Activated CD8-positive, alpha-beta memory T cell treated with anti-CD3 and anti-CD28 coated beads, Interleukin-2, amount 50 U/mL, for 24 hours (primary cell): ENCODE results near the gene P4HA3.
"Not testable (repeated sequence)": the region's sequence is repeated elsewhere in the genome, so short reads cannot be mapped to it uniquely, and the experiment has no call there.

ENCODE experiments used
- DNase-seq: peaks from one replicate; pipeline ENCODE4 v3.0.0-alpha.2; 2020; ENCODE audit errors: extremely low read depth

The P4HA3 gene

DNA sequence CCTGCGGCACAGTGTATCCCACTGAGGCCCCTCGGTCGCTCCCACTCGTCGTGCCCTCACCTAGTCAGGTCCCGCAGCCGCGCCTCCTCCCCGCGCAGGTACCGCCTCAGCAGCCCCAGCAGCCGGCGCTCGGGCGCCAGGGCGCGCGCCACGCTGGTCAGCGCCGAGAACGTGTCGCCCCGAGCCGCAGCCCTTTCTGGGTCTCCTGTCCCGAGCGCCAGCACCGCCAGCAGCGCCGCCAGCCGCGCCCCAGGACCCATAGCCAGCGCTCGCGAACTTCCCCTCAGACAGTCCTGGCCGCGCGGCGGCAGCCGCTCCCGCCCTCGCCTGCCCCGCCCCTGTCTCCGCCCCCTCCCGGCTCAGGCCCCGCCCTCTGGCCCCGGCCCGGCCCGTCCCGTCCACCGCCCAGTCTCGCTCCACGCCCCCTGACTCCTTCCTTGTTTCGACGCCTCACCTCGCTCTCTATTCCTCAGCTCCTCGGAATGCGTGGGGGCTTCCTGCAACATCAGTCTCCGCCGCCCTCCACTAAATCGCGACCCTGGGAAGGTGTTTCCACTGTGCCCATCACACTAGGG is at the start of gene P4HA3:
Gene P4HA3 (minus strand): TSS at position 289 of the 575 bp plus-strand sequence. CDS start 29 bp downstream, at position 260.
- no peak for DNase-seq

- no peak for DNase-seq
Measured at GRCh38 chr11:74357449-74357848, 46.0 kb upstream of the P4HA3 start.

DNA sequence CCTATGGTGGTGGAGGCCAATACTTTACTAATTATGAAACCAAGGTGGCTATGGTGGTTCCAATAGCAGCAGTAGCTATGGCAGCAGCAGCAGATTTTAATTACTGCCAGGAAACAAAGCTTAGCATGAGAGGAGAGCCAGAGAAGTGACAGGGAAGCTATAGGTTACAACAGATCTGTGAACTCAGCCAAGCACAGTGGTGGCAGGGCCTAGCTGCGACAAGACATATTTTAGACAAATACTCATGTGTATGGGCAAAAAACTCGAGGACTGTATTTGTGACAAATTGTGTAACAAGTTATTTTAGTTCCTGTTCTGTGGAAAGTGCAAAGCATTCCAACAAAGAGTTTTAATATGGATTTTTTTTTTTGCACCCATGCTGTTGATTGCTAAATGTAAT is 44.2 kb upstream of the P4HA3 start:
- DNase-seq: no peak

- DNase-seq: no peak
Measured at GRCh38 chr11:74354036-74354435, 42.6 kb upstream of the P4HA3 start.

DNA sequence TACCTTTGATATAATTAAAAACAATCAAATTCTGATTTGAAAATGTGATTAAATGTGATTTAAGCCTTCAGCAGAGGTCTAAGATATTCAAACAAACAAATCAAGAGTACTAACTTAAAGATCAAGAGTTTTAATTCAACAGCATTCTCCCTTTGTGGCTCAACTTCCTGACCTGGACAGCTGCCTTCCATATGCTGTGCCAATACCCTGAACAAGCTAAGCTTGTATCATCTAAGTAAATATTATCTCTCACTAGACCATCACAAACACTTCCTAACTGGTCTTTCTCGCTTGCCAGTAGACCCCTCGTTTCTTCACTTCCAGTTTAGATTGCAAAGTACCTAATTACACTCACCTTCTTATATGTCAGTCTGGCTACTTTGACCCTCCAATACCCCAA is 35.9 kb upstream of the P4HA3 start:
- DNase-seq: no peak

DNA sequence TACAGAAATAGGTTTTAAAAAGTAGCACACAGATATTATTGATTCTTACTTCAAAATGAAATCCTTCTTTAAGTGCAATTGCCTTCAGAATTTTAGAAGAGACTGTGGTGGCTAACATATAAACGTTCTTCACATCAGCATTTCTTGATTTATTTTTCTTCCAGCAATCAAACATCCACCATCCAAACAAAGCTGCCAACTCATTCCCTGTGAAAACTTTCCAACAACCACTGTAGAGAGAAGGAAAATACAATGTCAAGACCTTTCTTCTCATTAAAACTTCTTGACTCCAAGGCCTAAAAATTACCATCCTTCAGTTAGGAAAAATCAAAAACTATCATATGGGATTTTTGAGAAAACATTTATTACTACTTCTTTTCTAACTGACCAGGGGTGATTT is 34.0 kb upstream of the P4HA3 start:
- DNase-seq: no peak

GRCh38 chr11:74341921-74342320 is 30.5 kb upstream of the P4HA3 start:
- no peak for DNase-seq

DNA sequence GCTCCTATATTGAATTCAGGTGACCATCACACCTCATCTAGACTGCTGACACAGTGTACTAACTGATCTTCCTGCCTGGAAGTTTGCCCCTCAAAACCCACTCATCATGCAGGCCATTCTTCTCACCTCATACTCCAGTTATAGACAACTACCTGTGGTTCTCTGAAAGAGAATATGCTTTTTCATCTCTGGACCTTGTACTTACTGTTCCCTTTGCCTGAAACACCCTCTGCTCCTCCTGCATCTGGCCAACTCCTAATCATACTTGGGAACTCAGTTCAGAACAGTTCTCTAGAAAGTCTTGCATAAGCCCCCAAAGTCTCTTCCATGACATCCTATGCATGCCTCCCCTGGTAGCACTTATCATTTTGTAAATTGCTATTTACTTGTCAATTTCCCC is 28.2 kb upstream of the P4HA3 start:
- no peak for DNase-seq

- no peak for DNase-seq
Measured at GRCh38 chr11:74338963-74339362, 27.5 kb upstream of the P4HA3 start.

GRCh38 chr11:74333193-74333592 is 21.8 kb upstream of the P4HA3 start:
- no peak for DNase-seq

GRCh38 chr11:74332291-74332690 is 20.9 kb upstream of the P4HA3 start:
- DNase-seq: no peak

DNA sequence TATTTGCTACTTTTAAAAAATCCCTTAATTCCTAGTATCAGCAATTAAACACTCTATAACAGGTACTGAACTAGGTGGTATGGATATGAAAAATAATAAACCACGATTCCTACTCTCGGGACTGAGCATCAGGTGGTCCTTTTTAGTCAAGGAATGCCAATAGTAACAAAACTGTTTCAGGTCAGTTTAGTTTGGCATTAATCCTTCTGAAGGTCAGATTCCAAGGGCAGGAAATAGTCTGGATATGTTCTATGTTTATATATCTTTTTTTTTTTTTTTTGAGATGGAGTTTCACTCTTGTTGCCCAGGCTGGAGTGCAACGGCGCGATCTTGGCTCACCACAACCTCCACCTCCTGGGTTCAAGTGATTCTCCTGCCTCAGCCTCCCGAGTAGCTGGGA is 19.6 kb upstream of the P4HA3 start:
- DNase-seq: not testable (repeated sequence)

DNA sequence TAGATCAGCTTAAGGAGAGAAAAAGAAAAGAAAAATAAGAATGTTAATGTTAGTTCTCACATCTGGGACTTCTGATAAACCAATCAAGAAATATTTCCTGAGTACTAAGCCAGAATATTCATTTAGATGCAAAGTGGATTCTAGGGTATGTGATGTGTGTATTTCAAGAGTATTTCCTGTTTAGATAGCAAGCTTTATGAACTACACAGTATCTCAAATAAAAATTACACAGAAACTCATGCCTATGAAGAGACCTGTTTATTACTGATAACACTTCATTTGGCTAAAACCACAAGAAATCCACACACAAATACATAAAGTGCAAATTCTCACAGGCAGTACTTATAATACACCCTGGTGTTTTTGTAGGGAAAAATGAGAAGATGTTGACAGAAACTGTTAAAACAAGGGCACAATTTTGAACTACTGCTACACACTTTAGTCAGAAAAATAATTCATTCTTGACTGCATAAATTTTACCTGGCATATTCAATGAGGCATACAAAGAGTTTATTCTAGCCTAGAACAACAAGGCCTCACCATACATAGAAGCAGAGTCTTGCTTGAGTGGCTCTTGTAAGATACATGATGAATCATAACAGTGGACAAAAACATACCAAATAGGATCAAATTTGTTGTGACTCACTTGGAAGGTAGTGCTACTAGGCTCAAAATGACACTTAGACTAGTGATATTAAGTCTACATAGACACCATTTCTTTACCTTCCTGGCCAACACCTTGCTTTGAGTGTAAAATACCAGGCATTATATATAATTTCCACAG is 18.8 kb upstream of the P4HA3 start:
- no peak for DNase-seq

GRCh38 chr11:74327076-74327475 is 15.6 kb upstream of the P4HA3 start:
- no peak for DNase-seq

GRCh38 chr11:74326665-74327064 is 15.2 kb upstream of the P4HA3 start:
- no peak for DNase-seq

DNA sequence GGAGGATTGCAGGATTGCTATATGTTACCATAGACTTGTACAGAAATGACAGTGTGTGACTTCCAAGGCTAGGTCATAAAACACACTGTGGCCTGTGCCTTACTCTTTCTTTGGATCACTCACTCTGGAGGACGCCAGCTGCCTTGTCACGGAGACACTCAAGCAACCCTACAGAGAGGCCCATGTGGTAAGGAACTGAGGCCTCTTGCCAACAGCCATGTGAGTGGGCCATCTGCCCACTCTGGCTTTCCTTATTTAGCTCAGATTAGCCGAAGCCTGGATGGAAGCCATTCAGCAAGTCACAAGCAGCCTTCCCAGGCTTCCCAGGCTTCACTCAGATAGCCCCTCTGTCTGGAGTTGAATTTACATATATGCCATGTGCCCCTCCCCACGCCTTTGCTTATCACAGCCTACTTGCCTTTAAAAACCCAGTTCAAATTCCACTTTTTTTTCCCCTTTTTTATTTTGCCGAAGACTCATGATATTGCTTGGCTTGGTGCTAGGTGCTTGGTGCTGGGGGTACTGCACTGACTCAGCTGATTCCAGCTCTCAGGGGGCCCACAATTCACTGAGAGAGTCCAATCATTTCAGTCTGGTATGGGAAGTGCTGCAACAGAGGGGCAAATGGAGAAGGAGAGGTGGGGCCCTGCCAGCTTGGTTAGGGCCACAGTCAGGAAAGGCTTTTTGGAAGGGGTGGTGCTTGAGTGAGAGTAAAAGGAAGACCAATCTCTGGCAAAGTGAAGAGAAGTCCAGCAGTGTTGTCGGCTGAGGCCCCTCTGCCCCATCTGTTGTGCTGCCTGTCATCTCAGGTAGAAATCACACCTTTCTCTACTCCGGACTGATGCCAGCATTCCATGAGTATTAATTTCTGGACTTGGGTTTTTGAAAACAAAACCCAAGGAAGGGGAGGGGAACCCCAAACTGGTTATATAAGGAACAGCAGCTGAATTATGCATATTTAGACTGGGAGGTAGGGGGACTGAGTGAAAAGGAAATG is 14.5 kb upstream of the P4HA3 start:
- DNase-seq: no peak

- DNase-seq: no peak
Measured at GRCh38 chr11:74322667-74323066, 11.2 kb upstream of the P4HA3 start.

DNA sequence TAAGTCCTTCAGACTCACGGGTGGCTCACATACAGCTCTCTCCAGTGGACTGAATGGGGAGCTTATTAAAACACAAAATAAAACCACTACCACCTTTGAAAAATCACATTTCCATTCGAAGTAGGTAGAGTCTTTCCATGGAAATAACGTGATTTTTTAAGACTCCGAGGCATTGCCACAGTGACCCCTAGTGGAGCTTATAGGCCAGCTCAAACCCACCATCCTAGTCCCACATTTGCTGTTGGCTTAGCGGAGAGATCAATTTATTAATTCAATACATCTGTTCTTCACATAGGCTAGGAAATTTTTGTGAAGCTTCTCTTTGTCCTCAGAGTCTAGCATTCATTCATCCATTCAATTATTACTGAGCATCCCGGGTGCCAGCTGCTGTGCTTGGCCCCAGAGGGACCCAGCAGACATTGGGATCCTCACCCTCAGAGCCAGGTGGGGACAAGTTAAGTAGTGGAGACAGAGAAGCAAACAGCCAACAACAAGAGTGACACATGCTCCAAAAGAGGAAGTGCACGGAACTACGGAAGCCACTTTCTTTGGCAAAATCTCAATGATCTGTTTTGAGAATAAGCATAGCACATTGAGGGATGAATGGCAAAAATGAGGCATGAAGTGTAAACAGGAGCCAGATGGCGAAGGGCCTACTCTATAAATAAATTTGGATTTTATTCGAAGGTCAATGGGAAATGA is 10.2 kb upstream of the P4HA3 start:
- no peak for DNase-seq

GRCh38 chr11:74320538-74320937 is 9.1 kb upstream of the P4HA3 start:
- no peak for DNase-seq

GRCh38 chr11:74319139-74319816 is 7.8 kb upstream of the P4HA3 start:
- DNase-seq: no peak

DNA sequence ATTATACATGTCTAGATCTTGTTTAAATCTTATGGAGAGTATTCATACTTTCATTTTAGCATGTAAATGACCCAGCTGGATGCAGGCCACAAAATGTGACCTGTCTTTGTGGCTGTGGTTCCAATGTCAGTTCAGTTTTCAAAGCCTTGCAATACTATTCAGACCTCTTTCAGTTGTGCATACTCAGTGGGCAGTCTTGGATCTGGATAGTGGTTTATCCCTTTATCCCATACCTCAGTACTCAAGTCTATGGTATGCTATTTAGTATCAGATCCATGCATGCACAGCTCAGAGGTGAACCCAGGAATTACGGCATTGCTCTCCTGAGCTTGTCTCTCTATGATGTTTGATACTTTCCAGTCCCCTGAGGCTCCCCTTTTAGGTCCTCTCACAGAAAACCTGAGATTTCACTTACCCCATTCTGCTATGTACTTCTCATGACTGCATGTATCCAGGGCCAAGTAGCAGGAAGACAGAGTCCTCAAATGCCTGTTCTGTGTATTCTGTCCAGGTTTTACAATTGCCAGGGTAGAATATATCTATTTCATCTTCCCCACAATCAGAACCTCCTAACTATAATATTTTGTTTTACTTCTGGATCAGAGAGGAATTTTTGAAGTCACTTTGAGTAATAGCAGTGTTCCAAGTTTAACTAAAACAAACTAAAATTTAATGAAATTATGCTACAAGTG is 6.9 kb upstream of the P4HA3 start:
- DNase-seq: no peak
